ENCODE measurements around the gene OSBPL10. TPM values are rescaled to one million over a fixed set of nuclear protein-coding genes. Genes with fewer than 3 reads are reported as not detected.

OSBPL10 gene
- total and polyA plus RNA-seq, 2 experiments from 2014 or later, result 2.2 to 7.7 TPM

GRCh38 chr3:31955581-31955980, 25.5 kb downstream of the OSBPL10 start:
- no peaks in the 10 kb centered on the region for H3K9me3 ChIP-seq (ENCODE audit: low read depth)
- H3K4me3 ChIP-seq, result no peak overlapping the region
- peaks cover 8% of the 10 kb centered on the region for H3K4me1 ChIP-seq (ENCODE audit: low read depth)
- no peak for DNase-seq (ENCODE audit: low read depth in 1 of 2, low spot score in 1 of 2)
- TF ChIP-seq, protein P1, sequence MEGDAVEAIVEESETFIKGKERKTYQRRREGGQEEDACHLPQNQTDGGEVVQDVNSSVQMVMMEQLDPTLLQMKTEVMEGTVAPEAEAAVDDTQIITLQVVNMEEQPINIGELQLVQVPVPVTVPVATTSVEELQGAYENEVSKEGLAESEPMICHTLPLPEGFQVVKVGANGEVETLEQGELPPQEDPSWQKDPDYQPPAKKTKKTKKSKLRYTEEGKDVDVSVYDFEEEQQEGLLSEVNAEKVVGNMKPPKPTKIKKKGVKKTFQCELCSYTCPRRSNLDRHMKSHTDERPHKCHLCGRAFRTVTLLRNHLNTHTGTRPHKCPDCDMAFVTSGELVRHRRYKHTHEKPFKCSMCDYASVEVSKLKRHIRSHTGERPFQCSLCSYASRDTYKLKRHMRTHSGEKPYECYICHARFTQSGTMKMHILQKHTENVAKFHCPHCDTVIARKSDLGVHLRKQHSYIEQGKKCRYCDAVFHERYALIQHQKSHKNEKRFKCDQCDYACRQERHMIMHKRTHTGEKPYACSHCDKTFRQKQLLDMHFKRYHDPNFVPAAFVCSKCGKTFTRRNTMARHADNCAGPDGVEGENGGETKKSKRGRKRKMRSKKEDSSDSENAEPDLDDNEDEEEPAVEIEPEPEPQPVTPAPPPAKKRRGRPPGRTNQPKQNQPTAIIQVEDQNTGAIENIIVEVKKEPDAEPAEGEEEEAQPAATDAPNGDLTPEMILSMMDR (IDR thresholded peaks at IDR 0.05; ENCODE audit: low read depth, low read length), result no peak
- H3K27ac ChIP-seq, result no peak overlapping the region
- no peaks in the 10 kb centered on the region for H3K27me3 ChIP-seq
- H3K36me3 ChIP-seq, result no peaks in the 10 kb centered on the region

- Histone ChIP-seq H3K36me3 (no peaks in the 10 kb centered on the region), H3K4me1 (ENCODE audit: low read depth) (no peaks in the 10 kb centered on the region), H3K4me3 (no peak overlapping the region), H3K27me3 (no peaks in the 10 kb centered on the region), H3K9me3 (ENCODE audit: low read depth) (no peaks in the 10 kb centered on the region), H3K27ac (no peak overlapping the region)
- no peak for DNase-seq (ENCODE audit: low read depth in 1 of 2, low spot score in 1 of 2)
- TF ChIP-seq, protein P1 (IDR thresholded peaks at IDR 0.05; ENCODE audit: low read depth, low read length), result no peak
Measured at GRCh38 chr3:31953636-31954035, 27.4 kb downstream of the OSBPL10 start.

DNA sequence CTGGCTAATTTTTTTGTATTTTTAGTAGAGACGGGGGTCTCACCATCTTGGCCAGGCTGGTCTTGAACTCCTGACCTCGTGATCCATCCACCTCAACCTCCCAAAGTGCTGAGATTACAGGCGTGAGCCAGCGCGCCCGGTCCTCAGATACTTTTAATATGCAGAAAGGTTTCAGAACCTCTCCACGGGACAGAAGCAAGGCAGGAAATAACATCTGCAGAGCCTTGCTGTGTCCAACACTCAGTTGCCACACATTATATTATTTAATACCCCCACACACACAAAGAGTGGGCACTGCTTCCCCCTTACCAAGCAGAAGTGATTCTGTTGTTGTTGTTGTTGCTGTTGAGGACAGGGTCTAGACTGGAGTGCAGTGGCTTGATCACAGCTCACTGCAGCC, 28.0 kb downstream of the OSBPL10 start:
- no peak for DNase-seq (ENCODE audit: low read depth in 1 of 2, low spot score in 1 of 2)
- Histone ChIP-seq H3K9me3 (ENCODE audit: low read depth) (no peaks in the 10 kb centered on the region), H3K4me1 (ENCODE audit: low read depth) (no peaks in the 10 kb centered on the region), H3K27ac (no peak overlapping the region), H3K36me3 (no peaks in the 10 kb centered on the region), H3K27me3 (no peaks in the 10 kb centered on the region), H3K4me3 (no peak overlapping the region)
- TF ChIP-seq, protein P1 (IDR thresholded peaks at IDR 0.05; ENCODE audit: low read depth, low read length), result no peak

GRCh38 chr3:31952205-31952604, 28.9 kb downstream of the OSBPL10 start:
- H3K4me3 ChIP-seq, result no peak overlapping the region
- H3K27ac ChIP-seq, result no peak overlapping the region
- H3K9me3 ChIP-seq (ENCODE audit: low read depth), result no peaks in the 10 kb centered on the region
- DNase-seq (ENCODE audit: low read depth in 1 of 2, low spot score in 1 of 2), result no peak
- no peaks in the 10 kb centered on the region for H3K27me3 ChIP-seq
- no peaks in the 10 kb centered on the region for H3K36me3 ChIP-seq
- no peaks in the 10 kb centered on the region for H3K4me1 ChIP-seq (ENCODE audit: low read depth)
- TF ChIP-seq, protein P1 (IDR thresholded peaks at IDR 0.05; ENCODE audit: low read depth, low read length), result no peak

GRCh38 chr3:31948280-31948679, 32.8 kb downstream of the OSBPL10 start:
- Histone ChIP-seq H3K27ac (no peak overlapping the region), H3K9me3 (ENCODE audit: low read depth) (no peaks in the 10 kb centered on the region), H3K4me1 (ENCODE audit: low read depth) (no peaks in the 10 kb centered on the region), H3K4me3 (no peak overlapping the region), H3K27me3 (no peaks in the 10 kb centered on the region), H3K36me3 (no peaks in the 10 kb centered on the region)
- TF ChIP-seq, protein P1 (IDR thresholded peaks at IDR 0.05; ENCODE audit: low read depth, low read length), result no peak
- DNase-seq (ENCODE audit: low read depth in 1 of 2, low spot score in 1 of 2), result no peak

DNA sequence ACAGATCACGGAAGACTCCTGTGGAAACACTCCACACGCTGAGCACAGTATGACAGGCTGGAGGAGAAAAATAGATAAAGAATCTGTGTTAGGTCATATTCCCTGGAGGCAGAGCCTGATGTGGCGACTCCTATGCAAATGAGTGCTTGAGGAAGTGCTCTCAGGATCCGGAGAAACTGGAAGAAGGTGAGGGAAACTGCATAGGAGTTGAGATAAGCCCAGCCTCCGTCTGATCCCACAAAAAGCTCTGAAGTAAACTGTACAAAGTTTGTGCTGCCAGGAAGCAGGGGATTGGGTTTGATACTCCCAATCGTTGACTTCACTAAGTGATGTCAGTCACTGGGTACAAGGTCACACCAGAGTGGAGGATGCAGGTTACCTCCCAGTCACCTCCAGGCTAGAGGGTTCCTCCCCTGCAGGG, 33.4 kb downstream of the OSBPL10 start:
- no peaks in the 10 kb centered on the region for H3K4me1 ChIP-seq (ENCODE audit: low read depth)

More for the DNA sequence above, 33.4 kb downstream of the OSBPL10 start:
- TF ChIP-seq, protein P1 (IDR thresholded peaks at IDR 0.05; ENCODE audit: low read depth, low read length), result no peak
- H3K9me3 ChIP-seq (ENCODE audit: low read depth), result no peaks in the 10 kb centered on the region
- H3K36me3 ChIP-seq, result no peaks in the 10 kb centered on the region
- DNase-seq (ENCODE audit: low read depth in 1 of 2, low spot score in 1 of 2), result no peak
- H3K27ac ChIP-seq, result no peak overlapping the region
- H3K27me3 ChIP-seq, result no peaks in the 10 kb centered on the region
- no peak overlapping the region for H3K4me3 ChIP-seq

All from cardiac muscle cell (in vitro differentiated cells and primary cell).